Measurements from ENCODE around the gene RDH11.

- TF ChIP-seq GATA2 (IDR thresholded peaks at IDR 0.05; ENCODE audit: low read depth, low read length), result no peak
- TF ChIP-seq GATA3 (IDR thresholded peaks at IDR 0.05; ENCODE audit: low read depth, low read length), result no peak
Observed at GRCh38 chr14:67697006-67697405, 1.4 kb upstream of the RDH11 start.

Measured in SH-SY5Y (cell line).